A549 treated with AZD9567 at 1 μM for 4 hours (cell line): ENCODE measurements around the gene NUDC. TPM values are rescaled to one million over a fixed set of nuclear protein-coding genes. Genes with fewer than 3 reads are reported as not detected.

Experiments
- total RNA-seq: library from RNA; stranded (reverse); fragments of 200-300 nt; extraction: Qiagen RNA extraction; gene quantifications from 5 replicates; pipeline ENCODE4 v1.2.3, GENCODE V29; 2022; ENCODE audit not compliant: insufficient read depth

The NUDC gene
- 117 to 144 TPM (median 127 TPM) in 5 replicates for total RNA-seq

GRCh38 chr1:26921540-26922430 lies at the start of gene NUDC:
Gene NUDC (plus strand): TSS chr1:26921743. CDS start chr1:26921849, 106 bp downstream.

GRCh38 chr1:26889551-26890466 lies 31.7 kb upstream of the NUDC start, which contains the start of gene GPN2:
Gene GPN2 (minus strand): TSS chr1:26890283. CDS start chr1:26890096, 187 bp downstream.

GRCh38 chr1:26900001-26900814 lies 21.3 kb upstream of the NUDC start, which contains the start of gene GPATCH3:
Gene GPATCH3 (minus strand): TSS chr1:26900467. CDS start chr1:26900442, 25 bp downstream.

GRCh38 chr1:26913754-26914619 lies 7.6 kb upstream of the NUDC start, which contains the start of gene NR0B2:
Gene NR0B2 (minus strand): TSS chr1:26913975. CDS start chr1:26913940, 35 bp downstream.

GRCh38 chr1:26959722-26960624 lies 38.4 kb downstream of the NUDC start, which contains the start of gene KDF1:
Gene KDF1 (minus strand): TSS chr1:26960468. CDS start chr1:26952380, 8,088 bp downstream.

GRCh38 chr1:26993237-26994019 lies 71.9 kb downstream of the NUDC start, which contains the start of gene TRNP1:
Gene TRNP1 (plus strand): TSS chr1:26993692. CDS start chr1:26993787, 95 bp downstream.

Other genes with a start within 250 kb of the NUDC start
- gene ARID1A, start 225.7 kb upstream of the NUDC start, total RNA-seq: 30.5 to 34.2 TPM (median 31.8 TPM) in 5 replicates
- 5.2 to 10.8 TPM (median 6.2 TPM) in 5 replicates for gene PIGV, start 133.8 kb upstream of the NUDC start, total RNA-seq
- gene ZDHHC18, start 95.1 kb upstream of the NUDC start, total RNA-seq: 37.8 to 41.1 TPM (median 39.8 TPM) in 5 replicates
- gene SFN, start 58.6 kb upstream of the NUDC start, total RNA-seq: 451 to 650 TPM (median 573 TPM) in 5 replicates
- 27.0 to 32.6 TPM (median 28.5 TPM) in 5 replicates for gene GPN2, start 31.5 kb upstream of the NUDC start, total RNA-seq
- gene GPATCH3, start 21.3 kb upstream of the NUDC start, total RNA-seq: 9.7 to 10.3 TPM (median 10.0 TPM) in 5 replicates
- 0.09 to 0.12 TPM (median 0.11 TPM) in 3 of 5 replicates, not detected in the others for gene NR0B2, start 7.8 kb upstream of the NUDC start, total RNA-seq
- 0.05 to 0.15 TPM (median 0.13 TPM) in 3 of 5 replicates, not detected in the others for gene KDF1, start 38.7 kb downstream of the NUDC start, total RNA-seq
- gene TRNP1, start 71.9 kb downstream of the NUDC start, total RNA-seq: 188 to 268 TPM (median 262 TPM) in 5 replicates
- gene TENT5B, start 91.1 kb downstream of the NUDC start, total RNA-seq: 0.87 to 1.2 TPM (median 1.0 TPM) in 4 of 5 replicates, not detected in the other
- gene SLC9A1, start 233.4 kb downstream of the NUDC start, total RNA-seq: 11.6 to 16.8 TPM (median 14.9 TPM) in 5 replicates